HG02981 (cell line): ENCODE measurements around the gene TSPEAR.
"Not testable (repeated sequence)": the region's sequence is repeated elsewhere in the genome, so short reads cannot be mapped to it uniquely, and the experiment has no call there.

Experiments used
- ATAC-seq: cut with Tn5 transposase; IDR thresholded peaks from one replicate; pipeline ENCODE4 v1.9.1; 2021; ENCODE audit warnings: mild to moderate bottlenecking, moderate library complexity; ENCODE audit not compliant: unreplicated experiment

Gene TSPEAR

GRCh38 chr21:44636209-44637017 is 75.0 kb downstream of the TSPEAR start:
- ATAC-seq, result no peak

DNA sequence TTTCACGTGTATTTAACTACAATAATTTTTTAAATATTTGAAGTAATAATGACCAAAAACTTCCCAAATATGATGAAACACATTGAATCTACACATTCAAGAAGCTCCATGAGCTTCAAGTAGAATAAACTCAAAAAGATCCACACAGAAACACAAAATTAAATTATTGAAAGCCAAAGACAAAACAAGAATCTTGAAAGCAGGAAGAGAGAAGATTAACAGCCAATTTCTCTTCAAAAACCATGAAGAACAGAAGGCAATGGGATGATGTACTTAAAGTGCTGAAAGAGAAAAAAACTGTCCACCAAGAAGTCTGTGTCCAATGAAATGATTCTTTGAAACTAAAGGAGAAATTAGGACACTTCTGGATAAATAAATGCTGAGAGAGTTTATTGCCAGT is 79.3 kb downstream of the TSPEAR start:
- ATAC-seq, result no peak

- ATAC-seq, result no peak
Observed at GRCh38 chr21:44630440-44630839, 80.9 kb downstream of the TSPEAR start.

DNA sequence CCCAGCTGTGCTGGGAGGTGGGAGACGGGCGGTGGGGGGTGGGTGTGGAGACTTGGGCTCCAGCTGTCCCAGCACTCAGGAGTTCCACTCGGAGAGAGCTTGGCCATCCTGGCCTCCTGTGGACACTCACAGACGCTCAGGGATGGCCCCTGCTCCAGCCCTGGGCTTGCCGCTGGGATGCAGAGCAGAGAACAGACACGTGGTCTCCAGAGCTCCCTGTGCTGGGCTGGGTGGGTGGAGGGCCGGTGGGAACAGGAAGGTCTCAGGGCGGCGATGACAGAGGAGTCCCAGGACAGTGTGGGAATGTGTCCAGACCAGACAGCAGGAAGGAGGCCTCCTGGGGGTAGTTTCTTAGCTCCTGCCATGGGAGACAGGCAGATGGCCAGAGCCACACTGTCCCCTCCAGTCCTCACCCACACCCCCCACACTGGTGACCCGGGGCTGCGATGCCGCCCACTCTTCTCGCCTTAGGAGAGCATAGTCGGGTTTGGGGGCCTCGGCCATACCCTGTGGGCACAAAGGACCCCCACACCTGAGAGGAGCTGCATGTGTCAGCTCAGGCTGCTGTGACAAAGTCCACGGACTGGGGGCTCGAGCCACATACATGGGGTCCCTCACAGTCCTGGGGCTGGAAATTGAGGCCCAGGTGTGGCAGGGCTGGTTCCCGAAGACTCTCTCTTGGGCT is 82.5 kb downstream of the TSPEAR start:
- ATAC-seq, result no peak

DNA sequence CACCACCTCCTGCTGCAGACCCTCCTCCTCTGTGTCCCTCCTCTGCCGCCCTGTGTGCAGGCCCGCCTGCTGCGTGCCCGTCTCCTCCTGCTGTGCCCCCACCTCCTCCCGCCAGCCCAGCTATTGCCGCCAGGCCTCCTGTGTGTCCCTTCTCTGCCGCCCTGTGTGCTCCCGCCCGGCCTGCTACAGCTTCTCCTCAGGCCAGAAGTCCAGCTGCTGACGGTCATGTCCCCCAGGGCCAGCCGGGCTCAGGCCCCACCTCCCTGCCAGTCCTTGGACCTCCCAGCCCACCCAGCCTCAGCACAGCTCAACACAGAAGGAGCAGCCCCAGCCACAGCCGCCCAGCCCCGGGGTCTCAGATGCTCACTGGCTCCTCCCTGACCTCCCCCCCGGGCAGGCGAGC is 83.5 kb downstream of the TSPEAR start:
- ATAC-seq, result not testable (repeated sequence)

- not testable (repeated sequence) for ATAC-seq
Observed at GRCh38 chr21:44627181-44627822, 84.1 kb downstream of the TSPEAR start.

- ATAC-seq, result no peak
Observed at GRCh38 chr21:44626673-44627143, 84.7 kb downstream of the TSPEAR start, which contains the start of gene KRTAP10-9. TSS of gene KRTAP10-9 (plus strand) at chr21:44627093. CDS start at chr21:44627172, 79 bp downstream.

- ATAC-seq, result no peak
Observed at GRCh38 chr21:44626262-44626661, 85.1 kb downstream of the TSPEAR start.

DNA sequence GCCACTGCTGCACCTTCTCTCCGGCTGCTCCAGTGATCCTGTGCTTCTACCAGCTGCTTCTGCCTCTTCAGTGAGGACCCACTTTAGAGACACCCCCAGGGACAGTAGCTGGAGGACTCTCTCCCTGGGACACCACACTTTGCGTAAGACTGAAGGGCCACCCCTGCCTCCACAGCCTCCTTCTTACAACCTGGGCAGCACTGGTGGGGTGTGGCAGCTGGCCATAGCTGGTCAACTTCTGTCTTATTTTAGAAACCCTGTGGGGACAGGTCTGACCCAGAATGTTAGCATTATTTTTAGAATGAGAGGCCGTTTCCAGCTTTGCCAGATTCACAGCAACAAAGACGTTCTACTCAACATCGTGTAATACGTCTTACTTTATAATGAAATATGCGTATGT is 85.6 kb downstream of the TSPEAR start:
- ATAC-seq, result no peak

DNA sequence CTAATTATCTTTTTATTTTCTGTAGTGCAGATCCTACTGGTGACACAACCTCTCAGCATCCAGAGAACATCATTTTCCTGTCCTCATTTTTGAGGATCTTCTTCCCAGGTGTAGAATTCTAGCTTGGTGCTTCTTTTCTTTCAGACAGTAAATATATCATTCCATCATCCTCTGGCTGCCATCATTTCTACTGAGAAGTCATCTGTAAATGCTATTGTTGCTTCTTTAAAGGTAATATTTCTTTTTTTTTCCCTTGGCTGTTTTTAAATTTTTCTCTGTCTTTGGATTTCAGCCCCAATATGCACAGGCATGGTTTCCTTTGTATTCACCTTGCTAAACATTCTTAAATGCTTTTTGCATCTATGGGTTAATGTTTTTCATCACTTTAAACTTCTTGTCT is 87.8 kb downstream of the TSPEAR start:
- ATAC-seq, result no peak

DNA sequence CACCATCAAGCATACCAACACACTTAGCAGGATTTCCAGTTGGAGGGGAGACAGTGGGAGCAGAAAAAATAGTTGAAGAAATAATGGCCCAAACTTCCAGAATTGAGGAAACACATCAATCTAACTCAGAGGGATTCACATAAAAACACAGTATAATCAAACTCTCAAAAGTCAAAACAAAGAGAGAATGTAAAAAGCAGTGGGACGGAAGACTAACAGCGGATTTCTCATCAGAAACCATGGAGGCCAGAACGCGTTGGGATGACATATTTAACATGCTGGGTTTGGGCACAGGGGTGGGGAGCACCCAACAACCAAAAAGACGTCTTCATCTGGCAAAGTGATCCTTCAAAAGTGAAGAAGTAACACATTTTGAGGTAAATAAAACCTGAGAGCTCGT is 91.5 kb downstream of the TSPEAR start:
- ATAC-seq, result no peak

DNA sequence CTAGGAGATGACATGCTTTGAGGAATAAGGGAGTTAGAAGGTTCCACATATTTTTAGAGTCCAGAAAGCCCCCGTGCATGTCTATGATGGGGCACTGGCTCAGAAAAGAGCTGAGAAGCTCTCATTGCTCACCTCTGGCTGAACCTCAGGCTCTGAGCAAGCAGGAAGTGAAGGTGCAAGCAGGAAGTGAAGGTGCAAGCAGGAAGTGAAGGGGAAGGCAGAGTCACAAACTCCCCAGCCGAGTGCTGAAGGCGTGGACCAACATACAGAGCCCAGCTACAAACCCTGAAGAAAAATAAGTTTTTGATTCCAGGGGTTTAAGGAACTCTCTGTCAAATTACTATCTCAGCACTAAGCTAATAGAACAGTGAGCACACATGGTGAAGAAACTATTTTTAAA is 92.5 kb downstream of the TSPEAR start:
- ATAC-seq, result no peak

DNA sequence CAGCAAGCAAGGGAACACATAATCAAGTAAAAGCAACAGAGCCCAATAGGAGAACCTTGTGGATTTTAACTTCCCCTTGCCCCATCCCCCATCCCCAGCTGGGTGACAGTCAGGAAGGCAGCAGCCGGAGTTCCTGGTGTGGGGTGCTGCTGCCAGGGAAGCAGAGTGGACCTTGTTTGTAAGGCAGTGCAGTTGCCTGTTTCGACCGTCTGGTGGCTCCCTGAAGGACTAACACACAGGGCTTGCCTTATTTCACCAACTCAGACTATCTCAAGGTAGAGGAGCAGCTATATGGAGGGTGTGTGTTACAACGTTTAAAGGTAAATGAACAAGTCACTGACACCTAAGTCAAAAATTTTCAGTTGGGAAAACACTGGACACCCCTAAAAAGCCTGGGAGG is 92.9 kb downstream of the TSPEAR start:
- no peak for ATAC-seq

DNA sequence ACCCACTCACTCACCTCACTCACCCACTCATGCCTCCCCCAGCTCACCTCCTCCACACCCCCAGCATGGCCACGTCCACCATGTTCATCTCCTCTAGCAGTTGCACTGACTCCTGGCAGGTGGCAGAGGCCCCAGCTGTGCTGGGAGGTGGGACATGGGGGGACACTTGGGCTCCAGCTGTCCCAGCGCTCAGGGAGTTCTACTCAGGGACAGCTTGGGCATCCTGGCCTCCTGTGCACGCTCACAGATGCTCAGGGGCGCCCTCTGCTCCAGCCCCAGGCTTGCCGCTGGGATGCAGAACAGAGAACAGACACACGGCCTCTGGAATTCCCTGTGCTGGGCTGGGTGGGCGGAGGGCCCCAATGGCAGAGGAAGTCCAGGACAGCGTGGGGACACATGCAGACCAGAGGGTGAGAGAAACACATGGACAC is 94.3 kb downstream of the TSPEAR start:
- no peak for ATAC-seq

DNA sequence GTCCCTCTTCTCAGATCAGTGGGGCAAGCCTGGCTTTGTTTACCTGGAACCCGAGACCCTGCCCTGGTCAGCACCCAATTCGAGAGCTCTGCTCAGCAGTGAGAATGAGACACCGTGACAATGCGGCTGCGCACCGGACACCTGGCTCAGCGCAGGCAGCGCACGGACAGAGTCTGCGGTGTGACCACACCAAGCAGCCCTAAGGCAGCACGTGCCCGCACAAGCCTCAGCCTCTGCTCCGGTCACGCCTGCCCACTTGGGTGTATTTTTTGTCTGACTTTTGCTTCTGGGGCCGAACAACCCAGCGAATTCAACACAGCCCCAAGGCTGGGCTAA is 94.8 kb downstream of the TSPEAR start:
- no peak for ATAC-seq

GRCh38 chr21:44615911-44616590 is 95.3 kb downstream of the TSPEAR start:
- ATAC-seq, result no peak

- ATAC-seq, result no peak
Observed at GRCh38 chr21:44615466-44615865, 95.9 kb downstream of the TSPEAR start.

GRCh38 chr21:44614961-44615391 is 96.4 kb downstream of the TSPEAR start:
- ATAC-seq, result no peak

DNA sequence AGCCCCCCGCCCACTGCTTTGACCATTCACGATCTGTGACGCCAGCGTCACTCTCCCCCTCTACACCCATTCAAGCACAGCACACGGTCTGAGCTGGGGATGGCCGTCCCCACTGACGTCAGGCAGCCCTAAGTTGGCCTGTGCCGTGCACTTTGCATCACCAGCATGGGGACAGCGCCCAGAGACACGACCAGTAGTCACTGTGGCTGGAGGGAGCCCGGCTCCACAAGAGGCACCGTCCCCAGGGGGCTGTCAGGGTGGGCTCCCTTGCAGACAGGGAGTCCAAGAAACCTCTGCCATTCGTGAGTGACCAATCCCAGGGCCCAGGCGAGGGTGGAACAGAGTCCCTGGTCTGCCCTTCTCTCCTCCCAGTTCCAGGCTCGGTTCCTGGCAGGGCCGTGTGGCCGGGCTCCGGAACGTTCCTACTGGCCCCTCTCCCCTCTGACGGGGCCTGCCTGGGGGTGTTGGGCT is 97.2 kb downstream of the TSPEAR start:
- ATAC-seq, result no peak

DNA sequence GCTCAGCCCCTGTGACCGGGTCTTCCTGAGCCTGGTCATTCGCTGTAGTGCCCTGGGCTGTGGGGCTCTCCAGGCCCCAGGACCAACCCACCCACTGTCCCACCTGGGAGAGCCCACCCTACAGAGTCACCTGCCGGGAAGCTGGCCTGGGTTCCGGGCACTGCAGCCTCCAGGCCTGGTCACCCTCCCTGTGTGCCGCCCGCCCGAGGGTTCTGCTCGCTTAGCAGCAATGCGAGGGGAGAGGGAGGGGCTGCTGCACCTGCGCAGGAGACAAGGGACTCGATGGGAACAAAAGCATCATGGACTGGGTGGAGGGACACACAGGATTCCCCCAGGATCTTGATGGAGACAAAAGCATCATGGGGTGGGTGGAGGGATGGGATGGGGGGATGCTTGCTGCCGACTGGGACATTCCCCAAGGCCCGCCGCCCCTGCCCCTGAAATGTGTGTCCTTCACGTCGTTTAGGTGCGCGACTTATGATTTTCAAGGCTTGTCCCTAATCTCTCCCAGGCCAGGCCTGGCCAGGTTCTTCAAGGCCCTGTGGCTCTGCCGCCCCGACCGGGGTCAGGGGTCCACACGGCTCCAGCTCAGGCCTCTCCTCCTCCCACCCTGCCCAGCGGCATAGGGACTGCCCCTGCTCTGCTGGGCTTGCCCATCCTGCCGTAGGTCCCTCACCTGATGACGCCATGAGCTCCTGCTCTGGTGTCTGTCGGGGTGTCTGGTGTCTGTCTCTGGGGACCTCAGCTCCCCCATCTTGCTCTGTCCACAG is 97.8 kb downstream of the TSPEAR start:
- no peak for ATAC-seq
